GM12892 (cell line): ENCODE measurements around the gene B9D1.

ENCODE experiments used
- POLR2A ChIP-seq: IDR thresholded peaks from 2 replicates; pipeline ENCODE4 v1.6.1; 2011; ENCODE audit warnings: low read depth, low read length, control low read depth
- TAF1 ChIP-seq: IDR thresholded peaks from 2 replicates; pipeline ENCODE4 v1.6.1; 2011; ENCODE audit warnings: low read depth, mild to moderate bottlenecking, control low read depth, low read length, borderline replicate concordance

DNA sequence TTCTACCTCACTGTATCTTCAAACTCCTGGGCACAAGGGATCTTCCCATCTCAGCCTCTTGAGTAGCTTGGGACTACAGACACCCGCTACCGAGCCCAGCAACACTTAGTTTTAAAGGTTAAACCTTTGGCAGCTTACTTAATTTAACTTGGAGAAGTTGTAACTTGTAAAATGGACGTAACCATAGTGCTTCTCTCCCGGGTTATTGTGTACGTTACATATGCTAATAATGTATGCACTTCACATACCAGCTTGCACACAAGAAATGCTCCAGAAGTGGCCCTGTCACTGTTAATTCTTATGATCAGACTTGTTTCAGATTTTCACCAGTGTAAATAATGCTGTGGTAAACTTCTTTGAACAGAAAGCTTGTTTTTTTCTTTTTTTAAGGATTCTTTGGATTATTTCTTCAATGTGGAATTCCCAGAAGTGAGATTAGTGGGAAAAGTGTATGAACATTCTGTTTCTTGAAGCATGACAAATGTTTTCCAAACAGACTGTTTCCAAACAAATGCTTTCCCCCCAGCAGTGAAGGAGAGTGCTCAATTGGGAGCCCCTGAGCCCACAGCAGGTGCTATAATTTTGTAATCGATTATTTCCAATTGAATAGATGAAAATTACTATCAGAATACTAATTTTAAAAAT lies 63.8 kb downstream of the B9D1 start:
- no peak for TF ChIP-seq TAF1
- no peak for TF ChIP-seq POLR2A
